ENCODE measurements around the gene NEK9.

DNA sequence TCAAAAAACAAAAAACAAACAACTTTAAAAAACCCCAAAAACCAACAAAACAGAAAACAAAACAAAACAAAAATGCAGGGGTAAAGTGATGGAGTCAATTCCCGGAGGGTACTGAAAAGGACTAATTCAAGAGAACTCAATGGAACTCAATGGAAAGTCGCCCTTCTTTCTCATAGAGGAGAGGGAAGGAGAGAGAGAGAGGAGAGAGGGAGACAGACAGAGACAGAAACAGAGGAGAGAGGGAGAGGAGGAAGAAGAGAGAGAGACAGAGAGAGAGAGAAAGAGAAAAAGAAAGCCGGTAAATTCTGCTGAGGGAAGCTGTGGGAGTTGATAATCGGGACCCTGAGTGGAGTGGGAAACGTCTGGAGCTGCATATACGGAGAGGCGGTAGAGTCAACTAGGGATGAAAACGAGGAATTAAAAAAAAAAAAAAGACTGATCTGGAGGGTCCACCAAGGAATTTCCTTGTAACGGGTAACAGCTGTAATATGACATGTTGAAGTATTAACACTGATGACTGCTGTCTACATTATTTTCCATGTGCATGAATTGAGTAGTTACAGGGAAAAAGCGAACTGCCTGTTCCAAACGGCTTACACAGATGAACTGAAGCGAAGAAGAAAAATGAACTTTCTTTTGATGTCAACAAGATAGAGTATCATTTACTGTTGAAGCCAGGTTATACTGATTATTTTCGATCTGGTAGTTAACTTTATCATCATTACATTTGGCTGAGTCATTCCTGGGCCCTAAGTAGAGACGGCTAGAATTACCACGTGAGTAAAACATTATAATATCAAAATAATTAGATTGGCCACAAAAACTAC, 58.3 kb downstream of the NEK9 start:
- TF ChIP-seq, protein P1, sequence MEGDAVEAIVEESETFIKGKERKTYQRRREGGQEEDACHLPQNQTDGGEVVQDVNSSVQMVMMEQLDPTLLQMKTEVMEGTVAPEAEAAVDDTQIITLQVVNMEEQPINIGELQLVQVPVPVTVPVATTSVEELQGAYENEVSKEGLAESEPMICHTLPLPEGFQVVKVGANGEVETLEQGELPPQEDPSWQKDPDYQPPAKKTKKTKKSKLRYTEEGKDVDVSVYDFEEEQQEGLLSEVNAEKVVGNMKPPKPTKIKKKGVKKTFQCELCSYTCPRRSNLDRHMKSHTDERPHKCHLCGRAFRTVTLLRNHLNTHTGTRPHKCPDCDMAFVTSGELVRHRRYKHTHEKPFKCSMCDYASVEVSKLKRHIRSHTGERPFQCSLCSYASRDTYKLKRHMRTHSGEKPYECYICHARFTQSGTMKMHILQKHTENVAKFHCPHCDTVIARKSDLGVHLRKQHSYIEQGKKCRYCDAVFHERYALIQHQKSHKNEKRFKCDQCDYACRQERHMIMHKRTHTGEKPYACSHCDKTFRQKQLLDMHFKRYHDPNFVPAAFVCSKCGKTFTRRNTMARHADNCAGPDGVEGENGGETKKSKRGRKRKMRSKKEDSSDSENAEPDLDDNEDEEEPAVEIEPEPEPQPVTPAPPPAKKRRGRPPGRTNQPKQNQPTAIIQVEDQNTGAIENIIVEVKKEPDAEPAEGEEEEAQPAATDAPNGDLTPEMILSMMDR (IDR thresholded peaks at IDR 0.05): no peak
- TF ChIP-seq ZFX (IDR thresholded peaks at IDR 0.05; ENCODE audit: borderline replicate concordance): no peak

All from 22Rv1 (cell line).